ENCODE results near the gene ZMYM1. TPM values are rescaled to one million over a fixed set of nuclear protein-coding genes. Genes with fewer than 3 reads are reported as not detected.

ZMYM1 gene
- total RNA-seq: 7.8 TPM
- long read RNA-seq, partial matches to known transcripts: 0 of 6 reads
- long read RNA-seq, other reads (novel, unspliced or antisense): 6 of 6 reads

DNA sequence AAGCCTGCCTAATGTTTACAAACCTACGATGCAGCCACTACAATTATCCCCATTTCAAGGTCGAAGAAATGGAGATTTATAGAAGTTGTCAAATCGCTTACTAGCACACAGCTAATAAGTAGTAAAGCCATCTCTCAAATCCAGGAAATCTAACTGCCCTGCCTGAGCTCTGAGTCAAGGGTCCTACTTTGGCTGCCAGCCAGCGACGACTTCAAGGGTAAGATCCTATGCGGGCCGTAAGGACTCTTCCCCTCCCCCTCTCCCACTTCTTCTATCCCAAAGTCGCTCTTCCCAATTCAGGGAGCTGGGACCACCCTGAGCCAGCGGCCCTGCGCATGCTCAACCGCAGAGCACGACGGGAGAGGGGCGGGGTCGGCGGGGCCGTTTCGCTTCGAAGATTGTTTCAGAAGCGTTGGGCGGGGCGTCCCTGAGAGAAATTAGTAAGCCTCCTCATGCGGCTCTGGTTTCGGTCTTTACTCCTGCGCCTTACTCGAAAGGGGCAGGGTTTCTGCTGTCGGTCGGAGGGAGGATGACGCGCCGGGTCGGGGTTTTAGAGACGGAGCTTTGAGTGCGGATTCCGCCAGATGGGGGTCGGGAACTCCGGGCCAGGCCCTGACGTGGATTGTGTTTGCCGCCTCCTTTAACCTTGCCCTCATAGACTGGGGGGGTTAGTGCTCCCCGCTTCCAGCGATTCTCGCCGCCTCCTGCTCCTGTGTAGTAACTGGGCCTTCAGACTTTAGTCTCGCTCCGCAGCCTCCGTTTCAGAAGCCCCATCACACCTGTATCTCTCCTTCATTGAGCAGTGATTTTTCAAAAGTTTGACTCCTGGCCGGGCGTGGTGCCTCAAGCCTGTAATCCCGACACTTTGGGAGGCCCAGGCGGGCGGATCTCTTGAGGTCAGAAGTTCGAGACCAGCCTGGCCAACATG, at the start of gene ZMYM1:
Gene ZMYM1, plus strand, starts transcription at position 383 of the 928 bp plus-strand sequence. CDS start 14,603 bp downstream, outside the sequence.
- TF ChIP-seq, protein P1, sequence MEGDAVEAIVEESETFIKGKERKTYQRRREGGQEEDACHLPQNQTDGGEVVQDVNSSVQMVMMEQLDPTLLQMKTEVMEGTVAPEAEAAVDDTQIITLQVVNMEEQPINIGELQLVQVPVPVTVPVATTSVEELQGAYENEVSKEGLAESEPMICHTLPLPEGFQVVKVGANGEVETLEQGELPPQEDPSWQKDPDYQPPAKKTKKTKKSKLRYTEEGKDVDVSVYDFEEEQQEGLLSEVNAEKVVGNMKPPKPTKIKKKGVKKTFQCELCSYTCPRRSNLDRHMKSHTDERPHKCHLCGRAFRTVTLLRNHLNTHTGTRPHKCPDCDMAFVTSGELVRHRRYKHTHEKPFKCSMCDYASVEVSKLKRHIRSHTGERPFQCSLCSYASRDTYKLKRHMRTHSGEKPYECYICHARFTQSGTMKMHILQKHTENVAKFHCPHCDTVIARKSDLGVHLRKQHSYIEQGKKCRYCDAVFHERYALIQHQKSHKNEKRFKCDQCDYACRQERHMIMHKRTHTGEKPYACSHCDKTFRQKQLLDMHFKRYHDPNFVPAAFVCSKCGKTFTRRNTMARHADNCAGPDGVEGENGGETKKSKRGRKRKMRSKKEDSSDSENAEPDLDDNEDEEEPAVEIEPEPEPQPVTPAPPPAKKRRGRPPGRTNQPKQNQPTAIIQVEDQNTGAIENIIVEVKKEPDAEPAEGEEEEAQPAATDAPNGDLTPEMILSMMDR (IDR thresholded peaks at IDR 0.05; ENCODE audit: borderline replicate concordance): no peak
- H3K4me3 ChIP-seq: peak within 1 kb of the TSS; percentile 79
- peaks cover 31% of the 10 kb centered on the region for H3K4me1 ChIP-seq
- H3K9me3 ChIP-seq (replicated peaks): no peaks in the 10 kb centered on the region
- H3K36me3 ChIP-seq: no peaks in the 10 kb centered on the region
- peak within 1 kb of the TSS; percentile 91 for H3K27ac ChIP-seq (replicated peaks)
- peaks cover 20% of the 10 kb centered on the region for H3K27me3 ChIP-seq (ENCODE audit: low read depth)
- peak; percentile 88 for DNase-seq
- intact Hi-C loops (cut with micrococcal nuclease): no loop called here

DNA sequence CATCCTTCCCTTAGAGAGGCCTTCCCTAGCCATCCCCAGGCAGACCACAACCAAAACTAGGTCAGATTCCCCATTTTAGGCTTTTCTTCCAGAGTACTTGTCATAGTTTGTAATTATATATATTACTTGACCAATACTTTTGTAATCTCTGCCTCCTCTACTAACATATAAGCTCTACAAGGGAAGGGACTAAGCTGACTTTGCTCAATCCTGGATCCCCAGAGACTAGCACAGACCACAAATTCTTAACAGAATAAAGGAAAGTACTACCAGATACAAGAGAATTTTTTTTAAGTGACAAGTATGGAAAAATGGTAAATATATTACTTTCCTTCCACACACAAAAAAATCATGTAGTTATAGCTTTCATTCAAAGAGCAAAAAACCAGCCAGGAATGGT, 49.4 kb upstream of the ZMYM1 start:
- H3K4me3 ChIP-seq: peak overlapping the region; percentile 83
- no peak for DNase-seq
- intact Hi-C loops (cut with micrococcal nuclease): no loop called here
- TF ChIP-seq, protein P1 (IDR thresholded peaks at IDR 0.05; ENCODE audit: borderline replicate concordance): no peak
- peaks cover 17% of the 10 kb centered on the region for H3K36me3 ChIP-seq
- no peaks in the 10 kb centered on the region for H3K27me3 ChIP-seq (ENCODE audit: low read depth)
- peaks cover 37% of the 10 kb centered on the region for H3K4me1 ChIP-seq
- H3K27ac ChIP-seq (replicated peaks): no peak overlapping the region
- peaks cover 22% of the 10 kb centered on the region for H3K9me3 ChIP-seq (replicated peaks)

DNA sequence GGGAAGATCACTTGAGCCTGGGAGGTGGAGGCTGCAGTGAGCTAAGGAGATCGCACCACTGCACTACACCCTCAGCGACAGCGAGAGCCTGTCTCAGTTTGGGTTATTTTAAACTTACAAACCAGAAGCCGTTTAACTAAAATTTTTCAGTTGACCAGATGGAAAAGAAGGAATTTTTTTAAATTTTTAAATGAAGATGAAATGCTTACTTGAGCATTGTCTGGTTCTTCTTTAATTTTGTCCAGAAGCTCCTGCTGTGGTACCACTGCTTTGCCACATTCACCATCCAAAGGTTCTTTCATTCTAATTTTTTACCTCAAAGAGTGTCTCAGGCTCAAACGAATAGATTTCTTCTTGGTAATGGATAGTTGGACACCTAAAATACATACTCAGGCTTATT, 48.8 kb upstream of the ZMYM1 start:
- intact Hi-C loops (cut with micrococcal nuclease): no loop called here
- peak overlapping the region; percentile 96 for H3K27ac ChIP-seq (replicated peaks)
- TF ChIP-seq, protein P1 (IDR thresholded peaks at IDR 0.05; ENCODE audit: borderline replicate concordance): no peak
- peaks cover 37% of the 10 kb centered on the region for H3K4me1 ChIP-seq
- no peak for DNase-seq
- H3K27me3 ChIP-seq (ENCODE audit: low read depth): no peaks in the 10 kb centered on the region
- H3K9me3 ChIP-seq (replicated peaks): peaks cover 22% of the 10 kb centered on the region
- peaks cover 17% of the 10 kb centered on the region for H3K36me3 ChIP-seq
- H3K4me3 ChIP-seq: peak overlapping the region; percentile 83

DNA sequence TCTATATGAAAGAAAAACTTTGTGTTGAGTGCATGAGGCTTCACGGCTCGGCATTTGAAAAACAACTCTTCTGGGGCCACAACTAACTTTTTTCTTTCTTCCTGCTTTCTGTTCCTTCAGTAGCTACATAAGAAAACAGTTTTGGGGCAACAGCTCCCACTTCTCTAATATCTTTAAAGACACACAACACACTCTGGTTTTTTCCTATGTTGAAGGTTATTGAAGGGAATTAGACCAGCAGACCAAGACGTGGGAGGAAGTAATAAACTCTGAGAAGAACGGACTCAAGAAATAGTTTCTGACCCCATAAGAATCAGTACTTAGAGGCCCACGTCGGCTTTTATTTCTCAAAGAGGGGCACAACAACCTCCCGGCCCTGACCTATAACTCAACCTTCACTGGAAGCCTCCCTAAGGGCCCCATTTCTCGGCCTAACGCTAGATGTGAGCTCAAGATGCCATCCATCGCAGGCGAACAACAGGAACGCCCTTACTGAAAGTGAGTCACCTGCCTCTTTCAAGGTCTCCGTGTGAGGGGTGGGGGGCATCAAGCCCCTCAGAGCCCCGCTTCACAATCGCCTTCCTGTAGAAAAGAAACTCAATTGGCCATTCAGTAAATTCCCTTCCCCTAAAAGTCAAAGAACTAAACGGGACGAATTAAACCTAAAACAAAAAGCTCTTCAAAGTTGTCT, 48.3 kb upstream of the ZMYM1 start:
- TF ChIP-seq, protein P1 (IDR thresholded peaks at IDR 0.05; ENCODE audit: borderline replicate concordance): no peak
- peak overlapping the region; percentile 83 for H3K4me3 ChIP-seq
- H3K4me1 ChIP-seq: peaks cover 37% of the 10 kb centered on the region
- peaks cover 17% of the 10 kb centered on the region for H3K36me3 ChIP-seq
- peaks cover 22% of the 10 kb centered on the region for H3K9me3 ChIP-seq (replicated peaks)
- no peak for DNase-seq
- no peaks in the 10 kb centered on the region for H3K27me3 ChIP-seq (ENCODE audit: low read depth)
- H3K27ac ChIP-seq (replicated peaks): peak overlapping the region; percentile 96
- intact Hi-C loops (cut with micrococcal nuclease): no loop called here

DNA sequence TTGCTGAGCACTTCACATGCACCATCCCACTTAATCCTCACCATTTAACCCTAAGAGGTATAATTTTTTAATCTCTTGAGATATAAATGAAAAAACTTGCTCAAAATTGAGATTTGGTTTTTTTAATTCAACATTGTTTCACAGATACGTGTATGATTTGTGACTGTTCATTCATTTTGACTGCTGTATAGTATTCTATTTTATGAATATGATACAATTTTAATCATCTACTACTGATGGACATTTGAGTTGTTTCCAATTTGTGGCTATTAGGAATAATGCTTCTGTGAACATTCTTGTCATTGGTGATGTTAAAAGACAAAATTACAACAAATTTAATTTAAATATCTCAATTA, 46.8 kb upstream of the ZMYM1 start:
- Histone ChIP-seq H3K27ac (replicated peaks) (peak overlapping the region; percentile 96), H3K27me3 (ENCODE audit: low read depth) (no peaks in the 10 kb centered on the region), H3K9me3 (replicated peaks) (peaks cover 22% of the 10 kb centered on the region), H3K4me1 (peaks cover 29% of the 10 kb centered on the region), H3K4me3 (peak overlapping the region; percentile 83), H3K36me3 (peaks cover 4% of the 10 kb centered on the region)
- DNase-seq: no peak
- TF ChIP-seq, protein P1 (IDR thresholded peaks at IDR 0.05; ENCODE audit: borderline replicate concordance): no peak
- intact Hi-C loops (cut with micrococcal nuclease): no loop called here

Measured in left ventricle myocardium inferior (tissue), 1 donor.